HUES48 (cell line): ENCODE measurements around the gene RSKR.
A peak's percentile ranks its signal among the peaks of the same experiment; 100 is the strongest.

Experiments used
- H3K27ac ChIP-seq: one replicate; pipeline ENCODE4 v1.7.0; 2013; ENCODE audit warnings: low read depth, low read length, inconsistent platforms
- H3K27me3 ChIP-seq: 2 replicates; pipeline ENCODE4 v1.6.1; 2013; ENCODE audit warnings: mild to moderate bottlenecking, low read length; ENCODE audit not compliant: control insufficient read depth, insufficient read depth
- H3K36me3 ChIP-seq: 2 replicates; pipeline ENCODE4 v1.6.1; 2013; ENCODE audit warnings: low read length; ENCODE audit not compliant: control insufficient read depth, insufficient read depth
- H3K4me1 ChIP-seq: 2 replicates; pipeline ENCODE4 v1.6.1; 2013; ENCODE audit warnings: mild to moderate bottlenecking, low read length; ENCODE audit not compliant: control insufficient read depth, insufficient read depth
- H3K4me3 ChIP-seq: 2 replicates; pipeline ENCODE4 v1.5.1; 2013; ENCODE audit warnings: mild to moderate bottlenecking, low read depth, low read length
- H3K9ac ChIP-seq: 2 replicates; pipeline ENCODE4 v1.6.1; 2013; ENCODE audit warnings: mild to moderate bottlenecking, low read depth, low read length, moderate library complexity
- H3K9me3 ChIP-seq: 2 replicates; pipeline ENCODE4 v1.6.1; 2013; ENCODE audit warnings: low read length; ENCODE audit not compliant: control insufficient read depth, insufficient read depth

RSKR gene

DNA sequence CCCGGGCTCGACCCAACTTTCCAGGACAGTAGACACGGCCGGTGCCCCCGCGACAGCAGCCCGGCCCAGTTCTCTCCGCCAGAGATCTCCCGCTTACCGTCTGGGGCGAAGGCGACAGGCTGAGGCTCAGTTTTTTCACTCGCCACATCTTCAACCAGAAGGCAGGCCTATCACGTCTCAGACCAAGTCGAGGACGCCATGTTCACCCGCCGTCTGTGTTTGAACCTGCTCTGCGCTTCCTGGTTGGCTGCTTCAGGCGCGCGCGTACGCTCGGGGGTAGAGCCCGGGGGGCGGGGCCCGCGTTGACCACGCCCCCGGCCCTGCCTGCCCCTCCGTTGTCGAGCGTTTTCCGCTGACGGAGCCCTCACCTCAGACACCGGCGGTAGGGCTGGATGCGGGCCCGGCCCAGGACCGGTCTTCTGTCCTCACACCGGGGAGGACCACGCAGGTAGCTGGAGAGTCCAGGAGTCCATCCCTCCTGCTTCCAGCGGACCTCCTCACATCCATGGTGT lies 15.1 kb downstream of the RSKR start, which contains the start of gene SPAG5:
Gene SPAG5 (minus strand): TSS at position 227 of the 512 bp plus-strand sequence. CDS start 79 bp downstream, at position 148.
- peaks cover 24% of the 10 kb centered on the region for H3K36me3 ChIP-seq
- H3K9me3 ChIP-seq: no peaks in the 10 kb centered on the region
- peak within 1 kb of the TSS; percentile 92 for H3K27ac ChIP-seq
- peaks cover 12% of the 10 kb centered on the region; the same call in 1 of the 2 replicates for H3K4me1 ChIP-seq
- H3K4me3 ChIP-seq: peak within 1 kb of the TSS; percentile 93
- no peaks in the 10 kb centered on the region for H3K27me3 ChIP-seq
- H3K9ac ChIP-seq: peak within 1 kb of the TSS; percentile 95

DNA sequence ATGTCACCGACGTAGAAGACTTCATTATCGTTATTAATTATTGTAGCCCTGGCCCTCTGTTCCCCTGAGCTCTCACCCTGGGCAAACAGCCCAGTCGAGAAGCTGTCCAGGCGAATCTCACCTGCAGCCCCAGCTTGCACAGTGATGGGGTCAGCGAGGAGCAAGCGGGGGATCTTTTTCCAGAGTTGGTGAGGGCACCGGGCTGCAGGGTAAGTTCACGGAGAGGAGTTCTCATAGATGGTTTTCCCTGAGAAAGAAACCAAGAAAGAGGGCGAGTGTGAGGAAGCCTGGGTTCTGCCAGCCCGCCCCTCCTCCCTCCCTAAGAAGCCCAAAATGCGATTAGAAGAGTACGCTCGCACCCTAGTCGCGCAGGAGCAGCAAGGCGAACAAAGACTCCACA lies 15.6 kb downstream of the RSKR start:
- no peaks in the 10 kb centered on the region for H3K27me3 ChIP-seq

DNA sequence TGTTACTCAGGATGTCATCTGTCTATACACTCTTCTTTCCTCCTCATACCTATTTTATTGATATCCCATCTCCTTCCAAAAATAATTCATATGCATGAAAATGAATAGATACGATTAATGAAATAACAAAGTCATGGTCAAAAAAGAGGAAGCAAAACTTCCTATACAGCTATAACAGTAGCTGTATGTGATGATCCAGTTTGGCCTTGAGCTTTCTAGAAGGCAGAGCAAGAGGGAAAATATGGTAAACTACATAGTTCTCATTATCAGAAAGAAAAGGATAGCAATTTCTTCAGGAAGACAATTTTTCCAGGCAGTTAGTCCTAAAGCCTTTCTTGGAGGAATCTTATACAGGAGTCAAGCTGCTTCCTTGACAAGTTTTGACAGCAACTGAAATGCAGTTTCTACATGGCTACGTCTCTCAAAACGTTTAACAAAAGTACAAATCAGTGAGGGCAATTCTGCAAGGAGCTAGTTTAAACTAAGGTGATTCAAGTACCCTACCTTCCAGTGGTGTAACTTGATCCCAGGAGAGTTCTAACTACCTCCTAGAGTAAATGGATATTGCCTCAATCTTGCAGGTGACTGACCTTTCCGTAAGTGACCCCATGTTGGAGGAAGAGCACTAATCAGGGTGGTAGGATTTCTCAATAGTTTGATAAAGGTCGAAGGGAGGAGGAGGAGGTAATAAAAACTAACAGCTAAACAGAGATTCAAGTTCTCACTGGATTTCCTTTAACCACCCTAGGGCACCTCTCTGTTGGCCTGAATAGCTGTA lies 16.2 kb downstream of the RSKR start:
- H3K36me3 ChIP-seq: peaks cover 34% of the 10 kb centered on the region
- H3K27me3 ChIP-seq: no peaks in the 10 kb centered on the region
- H3K9ac ChIP-seq: peak overlapping the region; percentile 95
- no peaks in the 10 kb centered on the region for H3K9me3 ChIP-seq
- H3K4me1 ChIP-seq: peaks cover 12% of the 10 kb centered on the region; the same call in 1 of the 2 replicates
- peak overlapping the region; percentile 92 for H3K27ac ChIP-seq
- peak overlapping the region; percentile 93 for H3K4me3 ChIP-seq

More for the DNA sequence above, 15.6 kb downstream of the RSKR start:
- H3K9ac ChIP-seq: peak overlapping the region; percentile 95
- H3K4me1 ChIP-seq: peaks cover 12% of the 10 kb centered on the region; the same call in 1 of the 2 replicates
- H3K9me3 ChIP-seq: no peaks in the 10 kb centered on the region
- H3K36me3 ChIP-seq: peaks cover 28% of the 10 kb centered on the region
- peak overlapping the region; percentile 92 for H3K27ac ChIP-seq
- peak overlapping the region; percentile 93 for H3K4me3 ChIP-seq

DNA sequence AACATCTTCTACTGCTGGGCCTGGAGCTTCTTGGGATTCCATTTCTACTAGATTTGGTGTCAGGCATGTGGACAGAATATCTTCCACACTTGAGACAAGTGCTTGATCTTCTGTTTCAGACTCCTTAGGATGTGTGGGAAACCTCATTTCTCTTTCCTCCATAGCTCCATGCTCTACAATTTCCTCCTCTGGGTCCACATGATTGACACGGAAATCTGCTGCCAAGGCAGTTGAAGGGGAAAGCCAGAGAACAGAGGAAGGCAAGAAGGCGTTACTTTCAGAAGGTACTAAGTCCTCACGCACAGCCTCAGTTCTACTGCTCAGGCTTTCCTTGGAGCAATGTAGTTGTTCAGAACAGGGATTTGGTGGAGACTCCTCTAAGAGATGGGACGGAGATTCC lies 21.7 kb downstream of the RSKR start:
- no peaks in the 10 kb centered on the region for H3K9me3 ChIP-seq
- H3K27ac ChIP-seq: no peak overlapping the region
- H3K9ac ChIP-seq: no peak overlapping the region
- no peaks in the 10 kb centered on the region for H3K4me1 ChIP-seq
- no peak overlapping the region for H3K4me3 ChIP-seq
- no peaks in the 10 kb centered on the region for H3K27me3 ChIP-seq
- H3K36me3 ChIP-seq: peaks cover 83% of the 10 kb centered on the region

DNA sequence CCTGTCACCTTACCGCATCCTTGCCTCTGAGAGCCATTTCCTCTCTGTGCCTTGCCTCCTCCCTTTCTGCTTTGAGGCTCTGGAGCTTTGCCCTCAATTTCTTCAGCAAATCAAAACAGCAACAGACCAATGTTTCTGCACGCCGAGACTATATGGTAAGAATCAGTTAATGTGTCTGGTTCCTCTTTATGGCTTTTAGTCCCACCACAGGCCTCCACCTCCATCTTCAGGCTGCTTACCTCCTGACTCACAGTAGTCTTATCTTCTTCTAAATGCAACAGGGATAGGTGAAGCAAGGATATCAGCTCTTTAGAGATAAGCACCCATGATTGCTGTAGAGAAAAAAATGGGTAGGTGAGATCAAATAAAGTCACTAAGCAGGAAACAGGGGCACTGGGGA lies 28.1 kb downstream of the RSKR start:
- Histone ChIP-seq H3K9ac (no peak overlapping the region), H3K4me3 (no peak overlapping the region), H3K36me3 (peaks cover 93% of the 10 kb centered on the region), H3K4me1 (no peaks in the 10 kb centered on the region), H3K27ac (no peak overlapping the region), H3K27me3 (no peaks in the 10 kb centered on the region), H3K9me3 (no peaks in the 10 kb centered on the region)

DNA sequence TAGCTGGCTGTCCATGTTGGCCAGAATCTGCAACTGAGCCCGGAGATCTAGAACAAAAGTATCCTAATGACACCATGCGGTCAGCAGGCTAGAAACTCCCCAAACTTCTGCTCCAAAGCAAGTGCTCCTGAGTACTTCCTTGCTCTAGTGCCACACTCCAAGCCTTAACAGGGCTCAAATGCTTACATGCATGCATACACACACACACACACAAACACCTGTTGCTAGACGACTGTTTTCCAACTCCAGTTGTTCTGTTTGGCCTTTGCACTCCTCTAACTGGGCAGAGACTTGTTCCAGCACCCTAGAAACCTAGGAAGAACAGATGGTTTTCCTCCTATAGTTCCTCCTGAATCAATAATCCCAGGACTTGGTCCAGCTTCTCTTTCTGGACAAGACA lies 29.6 kb downstream of the RSKR start:
- Histone ChIP-seq H3K27me3 (no peaks in the 10 kb centered on the region), H3K36me3 (peaks cover 93% of the 10 kb centered on the region), H3K27ac (no peak overlapping the region), H3K4me3 (no peak overlapping the region), H3K4me1 (no peaks in the 10 kb centered on the region), H3K9ac (no peak overlapping the region), H3K9me3 (no peaks in the 10 kb centered on the region)

DNA sequence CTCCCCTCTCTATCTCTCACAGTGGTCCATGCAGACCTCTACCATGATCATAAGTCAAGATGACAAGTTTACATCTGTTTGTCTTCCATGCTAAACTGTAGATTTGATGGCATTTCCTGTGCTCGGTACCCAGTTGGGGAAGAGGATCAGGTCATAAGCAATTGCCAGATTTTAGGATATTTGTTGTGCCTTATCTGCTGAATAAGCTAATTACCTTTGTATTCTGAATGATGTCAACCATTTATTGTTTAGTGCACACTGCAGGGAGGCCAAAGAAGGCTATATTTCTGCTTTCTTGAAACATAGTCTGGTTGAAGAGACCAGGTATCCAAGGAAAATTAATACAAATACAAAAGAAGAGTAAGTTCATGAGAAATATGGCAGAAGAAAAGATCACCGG lies 31.5 kb downstream of the RSKR start:
- H3K27ac ChIP-seq: no peak overlapping the region
- no peak overlapping the region for H3K4me3 ChIP-seq
- peaks cover 94% of the 10 kb centered on the region for H3K36me3 ChIP-seq
- no peaks in the 10 kb centered on the region for H3K27me3 ChIP-seq
- no peaks in the 10 kb centered on the region for H3K4me1 ChIP-seq
- no peak overlapping the region for H3K9ac ChIP-seq
- no peaks in the 10 kb centered on the region for H3K9me3 ChIP-seq

DNA sequence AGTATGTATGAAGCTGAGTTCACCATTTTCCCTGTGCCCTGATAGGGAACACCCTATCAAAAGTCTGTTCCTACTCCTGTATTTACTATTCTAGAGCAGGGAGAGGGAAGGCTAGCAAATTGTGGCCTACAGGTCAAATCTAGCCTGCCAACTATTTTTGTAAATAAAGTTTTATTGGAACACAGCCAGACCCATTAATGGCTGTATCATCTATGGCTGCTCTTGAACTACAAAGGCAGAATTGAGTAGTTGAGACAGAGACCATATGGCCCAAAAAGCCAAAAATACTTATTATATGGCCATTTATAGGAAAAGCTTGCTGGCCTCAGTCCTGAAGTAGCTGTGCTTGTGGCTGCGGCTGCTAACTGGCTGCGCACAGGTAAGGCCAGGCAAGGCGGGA lies 33.0 kb downstream of the RSKR start:
- Histone ChIP-seq H3K9me3 (no peaks in the 10 kb centered on the region), H3K27me3 (no peaks in the 10 kb centered on the region), H3K4me3 (no peak overlapping the region), H3K27ac (no peak overlapping the region), H3K9ac (no peak overlapping the region), H3K4me1 (peaks cover 5% of the 10 kb centered on the region; the same call in 1 of the 2 replicates), H3K36me3 (peaks cover 85% of the 10 kb centered on the region)

DNA sequence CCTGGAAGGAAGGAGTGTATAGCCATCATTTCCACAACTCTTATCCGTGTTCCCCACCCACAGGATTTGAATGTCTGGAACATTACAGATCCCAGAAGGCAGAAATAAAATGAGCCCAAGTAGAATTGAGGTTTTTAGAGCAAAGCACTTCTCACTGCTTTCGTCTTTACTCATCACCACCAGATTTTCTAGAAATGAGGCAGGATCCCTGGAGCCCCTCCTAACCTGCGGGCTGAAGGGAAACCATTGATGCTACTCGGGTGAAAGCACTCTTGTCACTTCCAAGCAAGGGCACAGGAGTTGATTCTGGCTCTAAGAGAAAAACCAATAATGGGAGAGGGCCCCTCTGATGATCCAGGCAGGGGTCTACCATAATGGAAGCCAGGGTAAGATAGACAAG lies 34.5 kb downstream of the RSKR start:
- Histone ChIP-seq H3K4me1 (peaks cover 5% of the 10 kb centered on the region; the same call in 1 of the 2 replicates), H3K4me3 (no peak overlapping the region), H3K36me3 (peaks cover 70% of the 10 kb centered on the region), H3K27ac (no peak overlapping the region), H3K9me3 (no peaks in the 10 kb centered on the region), H3K9ac (no peak overlapping the region), H3K27me3 (no peaks in the 10 kb centered on the region; the same call in 1 of the 2 replicates)

DNA sequence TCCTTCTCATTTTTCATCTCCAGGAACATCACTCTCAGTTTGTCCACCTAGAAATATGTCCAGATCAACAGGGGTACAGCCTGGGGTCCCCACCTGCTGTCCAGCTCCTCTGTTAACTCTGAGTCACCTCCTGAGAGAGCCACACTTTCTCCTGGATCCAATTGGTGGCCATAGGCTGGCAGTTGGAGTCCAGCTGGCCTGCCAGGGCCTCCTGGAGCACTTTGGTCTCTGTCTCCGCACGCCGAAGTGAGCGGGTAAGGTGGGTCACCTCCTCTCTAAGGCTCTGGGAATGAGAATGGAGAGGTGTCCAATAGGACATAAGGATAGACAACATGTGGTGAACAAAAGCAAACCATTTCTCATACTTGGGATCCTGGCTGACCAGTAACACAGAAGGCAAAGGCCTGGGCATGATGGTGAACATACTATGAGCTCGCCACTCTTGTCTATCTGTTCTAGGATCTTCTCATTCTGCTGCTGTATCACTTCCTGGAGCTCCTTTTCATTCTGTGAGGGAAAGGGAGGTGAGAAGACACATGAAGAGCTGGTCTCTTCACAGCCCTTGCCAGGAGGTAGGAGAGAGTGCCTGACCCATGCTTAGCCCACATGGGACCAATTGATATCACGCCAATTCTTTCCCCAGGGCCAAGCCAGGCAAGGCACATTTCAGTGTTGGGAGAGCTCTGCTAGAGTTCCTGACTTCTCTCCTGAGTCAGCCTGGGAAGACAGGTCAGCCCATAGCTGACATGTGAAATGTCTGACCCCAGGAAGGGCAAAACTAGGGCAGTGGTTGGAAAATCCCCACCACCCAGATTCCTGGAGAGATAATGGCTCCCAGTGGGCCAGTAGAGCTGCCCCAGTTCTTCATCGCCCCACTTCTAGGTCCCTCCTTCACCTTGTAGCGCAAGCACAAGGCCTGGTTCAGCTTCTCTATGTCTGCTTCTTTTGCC lies 35.5 kb downstream of the RSKR start:
- H3K4me1 ChIP-seq: peaks cover 5% of the 10 kb centered on the region; the same call in 1 of the 2 replicates
- no peak overlapping the region for H3K9ac ChIP-seq
- no peak overlapping the region for H3K27ac ChIP-seq
- H3K9me3 ChIP-seq: no peaks in the 10 kb centered on the region
- peaks cover 66% of the 10 kb centered on the region for H3K36me3 ChIP-seq
- H3K27me3 ChIP-seq: no peaks in the 10 kb centered on the region; the same call in 1 of the 2 replicates
- H3K4me3 ChIP-seq: no peak overlapping the region
